ENCODE data around the gene ENAM.

GRCh38 chr4:70667740-70668535 is 39.4 kb downstream of the ENAM start:
- TF ChIP-seq FOXK2 (IDR thresholded peaks at IDR 0.05) (no peak), L3MBTL2 (conservative IDR thresholded peaks at IDR 0.05) (no peak), FOXM1 (IDR thresholded peaks at IDR 0.05; ENCODE audit: borderline replicate concordance) (no peak), CTBP1 (IDR thresholded peaks at IDR 0.05; ENCODE audit: borderline replicate concordance) (no peak), SUZ12 (IDR thresholded peaks at IDR 0.05) (no peak), TARDBP (IDR thresholded peaks at IDR 0.05) (no peak), FOXA1 (IDR thresholded peaks at IDR 0.05) (no peak), ARNT (IDR thresholded peaks at IDR 0.05) (no peak), BHLHE40 (IDR thresholded peaks at IDR 0.05; ENCODE audit: borderline replicate concordance) (no peak)

All from HEK293T (cell line).